Ascending aorta (tissue), 2 donors: ENCODE measurements around the gene DDHD1. TPM values are rescaled to one million over a fixed set of nuclear protein-coding genes. Genes with fewer than 3 reads are reported as not detected.
A peak's percentile ranks its signal among the peaks of the same experiment; 100 is the strongest.

Source experiments
- DNase-seq, 2 donors: peaks; one replicate each; pipeline ENCODE4 v3.0.0-alpha.2; 2019; ENCODE audit warnings: low spot score in 2 of 2
- H3K27ac ChIP-seq, 2 donors: fragments of 200-600 bp; sonication (generic); one replicate each; pipeline ENCODE4 v1.5.1; 2016 to 2017; ENCODE audit warnings: mild to moderate bottlenecking in 1 of 2
- H3K27me3 ChIP-seq: fragments of 200-600 bp; sonication (generic); one replicate; pipeline ENCODE4 v1.5.1; 2017
- H3K36me3 ChIP-seq, 2 donors: fragments of 200-600 bp; sonication (generic); one replicate each; pipeline ENCODE4 v1.5.1; 2016
- H3K4me1 ChIP-seq, 2 donors: fragments of 200-600 bp; sonication (generic); one replicate each; pipeline ENCODE4 v1.5.1; 2016 to 2017; ENCODE audit warnings: mild to moderate bottlenecking in 1 of 2
- H3K4me3 ChIP-seq, 2 donors: fragments of 200-600 bp; sonication (generic); one replicate each; pipeline ENCODE4 v1.5.1; 2016 to 2017; ENCODE audit warnings: mild to moderate bottlenecking in 1 of 2
- H3K9me3 ChIP-seq, 2 donors: fragments of 200-600 bp; sonication (generic); one replicate each; pipeline ENCODE4 v1.5.1; 2016
- intact Hi-C: fragments of 100-400 bp; cut with DNase I; formaldehyde crosslinking; loops from one replicate; pipeline ENCODE4 v1.15.1; 2023
- total RNA-seq: library from RNA; depleted of rRNA; stranded (reverse); fragments of >200 nt; gene quantifications from one replicate; pipeline ENCODE4 v1.1.0, GENCODE V29; 2016
- TF ChIP-seq, protein P1 (sequence below), 3 experiments: fragments of 200-600 bp in 2 of 3; fragments of 450-650 bp in 1 of 3; sonication (generic) in 2 of 3; IDR thresholded peaks; one replicate each; pipeline ENCODE4 v1.5.1; 2016 to 2019; ENCODE audit warnings: antibody characterized with exemption in 3 of 3, mild to moderate bottlenecking in 1 of 3, moderate library complexity in 1 of 3

Gene DDHD1
- total RNA-seq, 1 donor from 2014 or later: 21.3 TPM

DNA sequence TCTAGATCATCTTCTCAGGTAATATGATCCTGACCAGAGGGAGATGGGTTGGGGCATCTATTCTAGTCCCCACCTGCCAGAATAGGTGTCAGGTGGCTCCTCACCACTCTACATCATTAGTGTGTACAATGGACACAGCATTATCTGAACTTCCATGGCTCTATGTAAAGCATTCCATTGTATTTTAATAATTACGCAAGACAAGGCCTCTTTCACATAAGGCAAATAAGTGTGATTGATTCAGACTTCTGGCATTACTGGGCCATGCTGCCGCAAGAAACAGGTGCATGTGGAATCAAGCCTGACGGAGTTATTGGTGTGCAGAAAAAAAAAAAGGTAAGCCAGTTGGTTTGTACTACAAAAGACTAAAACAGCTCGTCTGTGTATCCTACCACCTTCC, 3.1 kb upstream of the DDHD1 start:
- Histone ChIP-seq H3K4me3 (no peak overlapping the region), H3K9me3 (no peaks in the 10 kb centered on the region), H3K27me3 (no peaks in the 10 kb centered on the region), H3K4me1 (peaks cover 0 to 3% of the 10 kb centered on the region in 2 donors), H3K27ac (no peak overlapping the region), H3K36me3 (no peaks in the 10 kb centered on the region)
- intact Hi-C loops: loop anchor here (10.0 kb wide), 1 partner anchor 451 kb away; the partner anchor contains the start of gene PSMC6
- TF ChIP-seq, protein P1, sequence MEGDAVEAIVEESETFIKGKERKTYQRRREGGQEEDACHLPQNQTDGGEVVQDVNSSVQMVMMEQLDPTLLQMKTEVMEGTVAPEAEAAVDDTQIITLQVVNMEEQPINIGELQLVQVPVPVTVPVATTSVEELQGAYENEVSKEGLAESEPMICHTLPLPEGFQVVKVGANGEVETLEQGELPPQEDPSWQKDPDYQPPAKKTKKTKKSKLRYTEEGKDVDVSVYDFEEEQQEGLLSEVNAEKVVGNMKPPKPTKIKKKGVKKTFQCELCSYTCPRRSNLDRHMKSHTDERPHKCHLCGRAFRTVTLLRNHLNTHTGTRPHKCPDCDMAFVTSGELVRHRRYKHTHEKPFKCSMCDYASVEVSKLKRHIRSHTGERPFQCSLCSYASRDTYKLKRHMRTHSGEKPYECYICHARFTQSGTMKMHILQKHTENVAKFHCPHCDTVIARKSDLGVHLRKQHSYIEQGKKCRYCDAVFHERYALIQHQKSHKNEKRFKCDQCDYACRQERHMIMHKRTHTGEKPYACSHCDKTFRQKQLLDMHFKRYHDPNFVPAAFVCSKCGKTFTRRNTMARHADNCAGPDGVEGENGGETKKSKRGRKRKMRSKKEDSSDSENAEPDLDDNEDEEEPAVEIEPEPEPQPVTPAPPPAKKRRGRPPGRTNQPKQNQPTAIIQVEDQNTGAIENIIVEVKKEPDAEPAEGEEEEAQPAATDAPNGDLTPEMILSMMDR (IDR thresholded peaks at IDR 0.05): no peak
- DNase-seq: no peak

DNA sequence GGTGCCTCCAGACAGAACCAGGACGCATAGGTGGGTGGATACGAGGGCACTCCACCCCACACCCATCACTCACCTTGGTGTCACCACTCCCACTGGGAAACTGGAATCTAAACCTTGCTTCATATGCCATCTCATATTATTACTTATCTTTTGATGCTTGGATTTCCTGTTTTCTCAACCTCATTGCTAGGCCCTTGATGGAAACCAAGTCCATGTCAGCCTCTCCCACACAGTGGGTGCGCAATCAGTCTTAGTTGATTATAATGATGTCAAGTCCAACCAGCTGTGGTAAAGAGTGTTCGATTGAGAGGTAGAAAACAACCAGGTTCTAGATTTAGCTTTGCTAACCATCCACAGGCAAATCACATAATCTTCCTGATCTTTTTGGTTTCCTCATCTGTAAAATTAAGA, 584 bp upstream of the DDHD1 start:
- peak overlapping the region; percentile 87 to 96 for H3K27ac ChIP-seq
- H3K36me3 ChIP-seq: no peaks in the 10 kb centered on the region
- H3K27me3 ChIP-seq: no peaks in the 10 kb centered on the region
- DNase-seq: no peak
- peaks cover 0 to 11% of the 10 kb centered on the region in 2 donors for H3K4me1 ChIP-seq
- peak overlapping the region; percentile 71 to 96 for H3K4me3 ChIP-seq
- intact Hi-C loops: loop anchor here (2.0 to 10.0 kb wide), 4 partner anchors 201 to 601 kb away; partner anchors contain the start of genes FERMT2, GNPNAT1, GPR137C and PSMC6
- no peaks in the 10 kb centered on the region for H3K9me3 ChIP-seq
- TF ChIP-seq, protein P1 (IDR thresholded peaks at IDR 0.05): no peak

DNA sequence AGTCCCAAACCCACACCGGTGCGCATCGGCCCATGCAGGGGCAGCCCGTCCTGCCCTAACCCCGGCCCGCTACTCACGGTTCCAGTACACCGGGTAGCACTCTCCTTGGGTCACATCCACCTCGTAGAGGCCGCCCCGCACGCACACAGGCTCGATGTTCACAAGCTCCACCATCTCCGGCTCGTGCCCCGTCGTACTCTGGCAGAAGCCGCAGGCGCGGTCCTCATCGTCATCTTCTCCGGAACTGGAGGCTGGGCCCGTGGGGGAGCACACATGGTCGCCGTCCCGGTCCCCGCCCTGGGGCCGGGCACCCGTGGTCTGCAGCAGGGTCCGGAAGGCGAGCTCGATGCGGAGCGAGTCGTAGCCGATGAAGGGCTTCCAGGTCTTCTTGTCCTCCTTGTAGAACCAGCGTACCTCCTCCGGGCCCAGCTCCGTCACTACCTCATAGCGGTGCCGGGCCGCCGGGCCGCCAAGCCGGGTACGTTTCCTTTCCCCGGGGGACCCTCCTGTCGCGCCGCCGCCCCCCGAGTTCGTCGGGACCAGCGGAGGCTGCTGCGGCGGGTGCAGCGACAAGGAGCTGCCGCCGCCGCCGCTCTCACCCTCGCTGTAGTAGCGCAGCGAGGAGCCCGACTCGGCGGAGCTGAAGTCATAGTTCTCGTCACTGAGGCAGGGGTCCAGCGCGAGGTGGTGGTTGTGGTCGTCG, 788 bp downstream of the DDHD1 start:
- Histone ChIP-seq H3K9me3 (no peaks in the 10 kb centered on the region), H3K4me1 (peaks cover 0 to 11% of the 10 kb centered on the region in 2 donors), H3K36me3 (no peaks in the 10 kb centered on the region), H3K27me3 (no peaks in the 10 kb centered on the region), H3K4me3 (peak overlapping the region; percentile 71 to 96), H3K27ac (peak overlapping the region; percentile 87 to 96)
- intact Hi-C loops: loop anchor here (2.0 to 10.0 kb wide), 4 partner anchors 200 to 600 kb away; partner anchors contain the start of genes FERMT2, GNPNAT1, GPR137C and PSMC6
- TF ChIP-seq, protein P1 (IDR thresholded peaks at IDR 0.05): no peak
- DNase-seq: peak; percentile 13 to 78

DNA sequence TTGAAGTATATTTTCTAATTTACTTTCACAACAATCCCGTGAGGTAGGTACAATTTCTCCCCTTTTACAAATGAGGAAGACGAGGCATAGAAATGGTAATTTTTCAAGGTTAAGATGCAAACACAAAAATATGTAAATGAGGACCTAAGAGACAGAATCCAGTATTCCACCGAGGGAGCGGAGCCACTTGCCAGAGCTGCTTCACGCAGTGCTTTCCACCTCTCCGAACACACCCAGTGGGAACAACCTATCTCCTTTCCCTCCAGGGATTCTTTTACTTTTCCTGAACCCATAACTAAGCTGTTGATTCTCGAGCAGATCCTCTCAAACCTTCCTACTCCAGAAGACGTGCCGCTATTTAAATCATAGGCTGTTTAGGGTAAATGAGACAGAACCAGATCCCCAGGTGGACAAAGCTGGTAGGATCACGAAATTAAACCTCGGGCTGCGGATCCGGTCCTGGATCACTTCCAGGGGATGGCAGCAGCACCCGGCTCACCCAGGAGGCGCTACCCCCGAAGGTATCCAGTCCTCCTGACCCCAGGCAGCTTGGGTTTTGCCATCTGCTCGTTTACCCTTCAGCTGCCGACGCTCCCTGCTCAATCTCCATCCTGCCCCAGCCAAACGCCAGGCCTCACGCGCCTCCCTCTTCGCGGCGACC, 1.5 kb downstream of the DDHD1 start:
- DNase-seq: peak in 1 of 2 donors; percentile 65
- H3K36me3 ChIP-seq: no peaks in the 10 kb centered on the region
- peaks cover 0 to 11% of the 10 kb centered on the region in 2 donors for H3K4me1 ChIP-seq
- TF ChIP-seq, protein P1 (IDR thresholded peaks at IDR 0.05): peak in 2 of 3 experiments; percentile 18
- H3K4me3 ChIP-seq: peak overlapping the region; percentile 71 to 96
- H3K27me3 ChIP-seq: no peaks in the 10 kb centered on the region
- H3K9me3 ChIP-seq: no peaks in the 10 kb centered on the region
- peak overlapping the region; percentile 87 to 96 for H3K27ac ChIP-seq
- intact Hi-C loops: loop anchor here (2.0 to 10.0 kb wide), 4 partner anchors 199 to 599 kb away; partner anchors contain the start of genes FERMT2, GNPNAT1, GPR137C and PSMC6

DNA sequence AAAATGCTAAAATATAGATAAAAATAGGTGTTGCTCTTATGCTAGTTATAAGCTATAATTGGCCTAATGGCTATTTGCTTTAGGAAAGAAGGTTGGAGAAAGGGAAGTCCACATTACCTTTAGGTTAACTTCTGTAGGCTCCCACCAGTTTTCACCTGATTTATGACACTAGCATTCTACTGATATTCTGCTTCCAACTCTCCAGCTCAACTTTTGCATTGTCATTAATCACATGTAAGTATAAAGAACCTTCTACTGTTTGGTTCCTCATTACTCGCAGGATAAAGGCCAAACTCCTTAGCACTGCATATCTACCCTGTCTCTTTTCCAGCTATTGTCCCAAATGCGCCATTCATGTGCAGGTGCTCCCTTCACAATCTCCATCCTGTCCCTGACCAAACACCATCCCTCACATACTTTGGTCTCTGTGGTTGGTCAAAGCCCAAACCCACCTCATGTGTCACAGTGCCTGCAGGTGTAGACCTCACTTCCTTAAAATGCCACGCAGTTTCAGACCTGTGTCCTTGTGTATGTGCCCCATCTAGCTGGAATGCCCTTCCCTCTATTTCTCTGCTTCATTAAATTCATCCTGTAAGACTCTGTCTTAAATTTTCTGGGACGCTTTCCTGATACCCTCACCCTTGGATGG, 3.3 kb downstream of the DDHD1 start:
- Histone ChIP-seq H3K4me3 (no peak overlapping the region), H3K36me3 (no peaks in the 10 kb centered on the region), H3K4me1 (peaks cover 0 to 11% of the 10 kb centered on the region in 2 donors), H3K27ac (no peak overlapping the region), H3K27me3 (no peaks in the 10 kb centered on the region), H3K9me3 (no peaks in the 10 kb centered on the region)
- no peak for DNase-seq
- TF ChIP-seq, protein P1 (IDR thresholded peaks at IDR 0.05): no peak
- intact Hi-C loops: loop anchor here (5.0 to 10.0 kb wide), 3 partner anchors 197 to 445 kb away; partner anchors contain the start of genes FERMT2, GNPNAT1 and PSMC6
